ENCODE data around the gene DISC1.
"Not testable (repeated sequence)": the region's sequence is repeated elsewhere in the genome, so short reads cannot be mapped to it uniquely, and the experiment has no call there.

The DISC1 gene

GRCh38 chr1:231639819-231640218 is 13.2 kb downstream of the DISC1 start:
- no peak for DNase-seq

- not testable (repeated sequence) for DNase-seq
These were observed 14.9 kb downstream of the DISC1 start for GRCh38 chr1:231641444-231641843.

- not testable (repeated sequence) for DNase-seq
These were observed 15.5 kb downstream of the DISC1 start for GRCh38 chr1:231642061-231642460.

GRCh38 chr1:231642618-231643017 is 16.0 kb downstream of the DISC1 start:
- DNase-seq: no peak

GRCh38 chr1:231643071-231643934 is 16.7 kb downstream of the DISC1 start:
- no peak for DNase-seq

GRCh38 chr1:231643935-231644237 is 17.3 kb downstream of the DISC1 start:
- DNase-seq: no peak

GRCh38 chr1:231645634-231646033 is 19.0 kb downstream of the DISC1 start:
- DNase-seq: not testable (repeated sequence)

GRCh38 chr1:231646165-231646564 is 19.6 kb downstream of the DISC1 start:
- DNase-seq: not testable (repeated sequence)

- not testable (repeated sequence) for DNase-seq
These were observed 25.2 kb downstream of the DISC1 start for GRCh38 chr1:231651621-231652260.

- DNase-seq: peak in 1 of 2 donors; percentile 38
These were observed 27.0 kb downstream of the DISC1 start for GRCh38 chr1:231653632-231654031.

GRCh38 chr1:231656741-231657140 is 30.2 kb downstream of the DISC1 start:
- no peak for DNase-seq

- not testable (repeated sequence) for DNase-seq
These were observed 31.6 kb downstream of the DISC1 start for GRCh38 chr1:231658223-231658622.

GRCh38 chr1:231660198-231660597 is 33.6 kb downstream of the DISC1 start:
- no peak for DNase-seq

- no peak for DNase-seq
These were observed 36.7 kb downstream of the DISC1 start for GRCh38 chr1:231663211-231663792.

GRCh38 chr1:231665101-231665500 is 38.5 kb downstream of the DISC1 start:
- DNase-seq: no peak

GRCh38 chr1:231665726-231666125 is 39.1 kb downstream of the DISC1 start:
- DNase-seq: no peak

GRCh38 chr1:231666220-231666936 is 39.8 kb downstream of the DISC1 start:
- no peak for DNase-seq

- DNase-seq: no peak
These were observed 40.5 kb downstream of the DISC1 start for GRCh38 chr1:231666937-231667608.

GRCh38 chr1:231667896-231668506 is 41.4 kb downstream of the DISC1 start:
- no peak for DNase-seq

- DNase-seq: no peak
These were observed 42.2 kb downstream of the DISC1 start for GRCh38 chr1:231668826-231669225.

GRCh38 chr1:231669864-231670621 is 43.5 kb downstream of the DISC1 start:
- not testable (repeated sequence) for DNase-seq

- DNase-seq: no peak
These were observed 44.2 kb downstream of the DISC1 start for GRCh38 chr1:231670755-231671154.
